Fibroblast of lung (primary cell): Measurements from ENCODE around the gene SLC6A12. TPM values are rescaled to one million over a fixed set of nuclear protein-coding genes. Genes with fewer than 3 reads are reported as not detected.

ENCODE experiments used
- DNase-seq, 2 donors: peaks; one replicate each; pipeline versions ENCODE4 v3.0.0 to v3.0.0-alpha.2; 2010; ENCODE audit warnings: low read depth in 2 of 2
- H2AFZ ChIP-seq: 2 replicates; pipeline ENCODE4 v1.5.1; 2012; ENCODE audit warnings: low read length, control low read depth, inconsistent platforms
- H3K27ac ChIP-seq: 2 replicates; pipeline ENCODE4 v1.5.1; 2011; ENCODE audit warnings: low read length, control low read depth; ENCODE audit not compliant: insufficient read depth
- H3K27me3 ChIP-seq: 2 replicates; pipeline ENCODE4 v1.5.1; 2011; ENCODE audit warnings: mild to moderate bottlenecking, low read length; ENCODE audit not compliant: control insufficient read depth, insufficient read depth
- H3K36me3 ChIP-seq: 2 replicates; pipeline ENCODE4 v1.5.1; 2011; ENCODE audit warnings: low read length; ENCODE audit not compliant: control insufficient read depth, insufficient read depth
- H3K4me1 ChIP-seq: 2 replicates; pipeline ENCODE4 v1.5.1; 2011; ENCODE audit warnings: low read length; ENCODE audit not compliant: control insufficient read depth, insufficient read depth; ENCODE audit errors: extremely low read depth
- H3K4me2 ChIP-seq: 2 replicates; pipeline ENCODE4 v1.5.1; 2011; ENCODE audit warnings: low read length, control low read depth; ENCODE audit not compliant: insufficient read depth; ENCODE audit errors: extremely low read depth
- H3K4me3 ChIP-seq, 4 experiments: fragments of 200-600 bp in 1 of 4; sonication (generic) in 1 of 4; replicated peaks in 1 of 4; 2 replicates each; pipeline ENCODE4 v1.5.1; 2011 to 2016; ENCODE audit warnings: low read length in 4 of 4, low read depth in 3 of 4, mild to moderate bottlenecking in 3 of 4, control low read depth in 2 of 4, inconsistent platforms in 1 of 4, mixed read lengths in 1 of 4; ENCODE audit not compliant: insufficient read depth in 1 of 4; ENCODE audit errors: control extremely low read depth in 1 of 4
- H3K79me2 ChIP-seq: 2 replicates; pipeline ENCODE4 v1.5.1; 2012; ENCODE audit warnings: mild to moderate bottlenecking, low read length, inconsistent platforms; ENCODE audit not compliant: control insufficient read depth, insufficient read depth
- H3K9ac ChIP-seq: 2 replicates; pipeline ENCODE4 v1.5.1; 2011; ENCODE audit warnings: mild to moderate bottlenecking, low read length, control low read depth; ENCODE audit not compliant: insufficient read depth
- H3K9me3 ChIP-seq: 2 replicates; pipeline ENCODE4 v1.5.1; 2012; ENCODE audit warnings: low read depth, low read length; ENCODE audit not compliant: control insufficient read depth, insufficient read depth
- H4K20me1 ChIP-seq: 2 replicates; pipeline ENCODE4 v1.5.1; 2011; ENCODE audit warnings: low read length; ENCODE audit not compliant: control insufficient read depth, insufficient read depth; ENCODE audit errors: extremely low read depth
- EZH2 ChIP-seq: IDR thresholded peaks from 2 replicates; pipeline ENCODE4 v1.5.1; 2012; ENCODE audit warnings: low read length, control low read depth, mild to moderate bottlenecking; ENCODE audit errors: missing control alignments
- polyA plus RNA-seq, 2 donors: library from polyadenylated mRNA; depleted of rRNA in 1 of 2; stranded (reverse) in 1 of 2; unstranded in 1 of 2; fragments of >200 nt; gene quantifications; 2 replicates each; pipeline ENCODE4 v1.2.1, GENCODE V29; 2011 to 2012; ENCODE audit warnings: missing spikeins in 1 of 2
- total RNA-seq: library from RNA; depleted of rRNA; stranded (reverse); fragments of >200 nt; gene quantifications from 2 replicates; pipeline ENCODE4 v1.2.1, GENCODE V29; 2014
- TF ChIP-seq, protein P1 (sequence below), 2 donors: IDR thresholded peaks in 1 of 2; conservative IDR thresholded peaks in 1 of 2; 1 replicate in 1 of 2; 2 replicates in 1 of 2; pipeline ENCODE4 v1.5.1; 2011 to 2012; ENCODE audit warnings: low read length in 2 of 2, control low read depth in 1 of 2, inconsistent platforms in 1 of 2, low read depth in 1 of 2, mild to moderate bottlenecking in 1 of 2

The SLC6A12 gene
- total and polyA plus RNA-seq, 2 donors (not counting 1 experiment from before 2014, with no cell fraction given): not detected

DNA sequence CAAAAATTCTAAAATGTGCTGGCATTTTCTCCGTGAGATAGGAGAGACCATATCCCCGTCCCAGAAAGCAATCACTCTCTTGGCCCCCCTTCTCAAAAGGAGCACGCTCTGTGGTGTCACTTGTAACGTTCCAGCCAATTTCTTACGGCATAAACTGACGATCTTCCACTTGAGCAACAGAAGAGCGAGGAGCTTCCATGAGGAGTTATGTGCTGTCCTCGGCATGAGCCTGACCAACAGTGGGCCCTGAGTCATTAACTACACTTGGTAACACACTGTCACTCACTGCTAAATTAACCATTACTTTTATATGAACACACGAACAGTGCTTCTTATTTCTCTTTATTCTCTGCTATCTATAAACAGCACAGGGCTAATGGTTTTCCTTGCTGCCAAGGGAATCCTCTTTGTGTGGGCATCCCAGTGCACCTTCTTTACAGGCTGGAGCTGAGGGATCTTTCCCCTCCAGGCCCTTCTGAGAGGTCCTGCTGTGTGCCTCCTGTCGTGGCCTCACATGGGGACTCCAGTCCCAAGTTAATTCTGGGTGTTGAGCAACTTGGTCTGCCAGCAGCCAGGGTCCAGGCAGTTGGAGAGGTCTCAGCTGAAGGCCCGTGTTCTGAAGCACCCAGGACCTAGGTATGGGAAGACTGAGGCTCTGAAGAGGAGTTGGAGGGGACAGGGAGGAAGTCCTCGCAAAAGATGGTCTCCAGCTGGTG lies 39.3 kb upstream of the SLC6A12 start:
- no peak overlapping the region for H3K4me3 ChIP-seq
- no peaks in the 10 kb centered on the region for H4K20me1 ChIP-seq
- H2AFZ ChIP-seq: no peak overlapping the region
- H3K4me1 ChIP-seq: no peaks in the 10 kb centered on the region
- H3K9ac ChIP-seq: no peak overlapping the region
- H3K27ac ChIP-seq: no peak overlapping the region
- DNase-seq: no peak
- TF ChIP-seq, protein P1, sequence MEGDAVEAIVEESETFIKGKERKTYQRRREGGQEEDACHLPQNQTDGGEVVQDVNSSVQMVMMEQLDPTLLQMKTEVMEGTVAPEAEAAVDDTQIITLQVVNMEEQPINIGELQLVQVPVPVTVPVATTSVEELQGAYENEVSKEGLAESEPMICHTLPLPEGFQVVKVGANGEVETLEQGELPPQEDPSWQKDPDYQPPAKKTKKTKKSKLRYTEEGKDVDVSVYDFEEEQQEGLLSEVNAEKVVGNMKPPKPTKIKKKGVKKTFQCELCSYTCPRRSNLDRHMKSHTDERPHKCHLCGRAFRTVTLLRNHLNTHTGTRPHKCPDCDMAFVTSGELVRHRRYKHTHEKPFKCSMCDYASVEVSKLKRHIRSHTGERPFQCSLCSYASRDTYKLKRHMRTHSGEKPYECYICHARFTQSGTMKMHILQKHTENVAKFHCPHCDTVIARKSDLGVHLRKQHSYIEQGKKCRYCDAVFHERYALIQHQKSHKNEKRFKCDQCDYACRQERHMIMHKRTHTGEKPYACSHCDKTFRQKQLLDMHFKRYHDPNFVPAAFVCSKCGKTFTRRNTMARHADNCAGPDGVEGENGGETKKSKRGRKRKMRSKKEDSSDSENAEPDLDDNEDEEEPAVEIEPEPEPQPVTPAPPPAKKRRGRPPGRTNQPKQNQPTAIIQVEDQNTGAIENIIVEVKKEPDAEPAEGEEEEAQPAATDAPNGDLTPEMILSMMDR (conservative IDR thresholded peaks at IDR 0.05 in 1 of 2, IDR thresholded peaks at IDR 0.05 in 1 of 2; ENCODE audit: low read depth in 1 of 2, low read length in 2 of 2): no peak
- no peak for TF ChIP-seq EZH2
- H3K9me3 ChIP-seq: no peaks in the 10 kb centered on the region
- no peak overlapping the region for H3K4me2 ChIP-seq
- peaks cover 11% of the 10 kb centered on the region for H3K27me3 ChIP-seq
- H3K36me3 ChIP-seq: no peaks in the 10 kb centered on the region
- H3K79me2 ChIP-seq: no peaks in the 10 kb centered on the region

DNA sequence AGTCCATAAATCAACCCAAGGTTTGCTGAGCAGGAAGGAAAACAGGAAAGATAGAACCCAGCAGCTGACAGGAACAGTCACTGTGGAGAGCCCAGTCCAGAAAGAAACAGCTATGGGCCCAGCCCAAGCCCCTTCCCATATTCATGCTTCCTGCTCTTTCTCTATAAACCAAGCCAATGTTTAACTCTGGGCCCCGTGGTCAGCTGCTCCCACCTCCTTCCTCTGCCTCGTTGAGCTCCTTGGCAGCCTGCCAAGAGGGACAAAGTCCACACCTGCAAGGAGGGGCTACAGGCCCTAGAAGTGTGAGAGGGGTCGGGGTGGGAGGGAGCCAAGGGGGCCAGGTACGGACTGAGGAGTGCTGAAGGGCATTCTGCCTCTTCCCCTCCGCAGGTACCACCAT lies 38.7 kb upstream of the SLC6A12 start:
- no peak overlapping the region for H3K9ac ChIP-seq
- H3K4me2 ChIP-seq: no peak overlapping the region
- no peak overlapping the region for H3K27ac ChIP-seq
- no peak overlapping the region for H3K4me3 ChIP-seq
- no peaks in the 10 kb centered on the region for H3K36me3 ChIP-seq
- H3K9me3 ChIP-seq: no peaks in the 10 kb centered on the region
- TF ChIP-seq, protein P1 (conservative IDR thresholded peaks at IDR 0.05 in 1 of 2, IDR thresholded peaks at IDR 0.05 in 1 of 2; ENCODE audit: low read depth in 1 of 2, low read length in 2 of 2): no peak
- TF ChIP-seq EZH2: no peak
- H3K4me1 ChIP-seq: no peaks in the 10 kb centered on the region
- H4K20me1 ChIP-seq: no peaks in the 10 kb centered on the region
- no peak overlapping the region for H2AFZ ChIP-seq
- peaks cover 11% of the 10 kb centered on the region for H3K27me3 ChIP-seq
- DNase-seq: no peak
- no peaks in the 10 kb centered on the region for H3K79me2 ChIP-seq

DNA sequence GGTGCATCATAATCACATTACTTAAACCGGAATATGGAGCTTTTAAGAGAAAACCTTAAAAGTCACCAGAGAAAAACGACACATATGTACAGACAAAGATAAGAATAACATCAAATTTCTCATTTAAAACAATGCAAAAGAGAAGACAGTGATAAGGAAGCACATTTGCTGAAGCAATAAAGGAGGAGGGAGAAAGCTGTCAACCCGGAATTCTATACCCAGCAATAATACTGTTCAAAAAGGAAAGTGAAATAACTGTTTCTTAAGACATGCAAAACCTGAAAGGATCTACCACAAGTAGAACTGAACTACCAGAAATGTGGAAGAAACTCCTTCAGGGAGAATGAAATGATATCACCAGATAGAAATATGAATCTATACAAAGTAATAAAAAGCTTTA lies 33.3 kb upstream of the SLC6A12 start:
- H4K20me1 ChIP-seq: no peaks in the 10 kb centered on the region
- no peaks in the 10 kb centered on the region for H3K79me2 ChIP-seq
- H2AFZ ChIP-seq: no peak overlapping the region
- no peaks in the 10 kb centered on the region for H3K4me1 ChIP-seq
- H3K4me3 ChIP-seq: no peak overlapping the region
- no peak overlapping the region for H3K4me2 ChIP-seq
- H3K36me3 ChIP-seq: no peaks in the 10 kb centered on the region
- H3K9me3 ChIP-seq: no peaks in the 10 kb centered on the region
- peaks cover 3% of the 10 kb centered on the region for H3K27me3 ChIP-seq
- TF ChIP-seq, protein P1 (conservative IDR thresholded peaks at IDR 0.05 in 1 of 2, IDR thresholded peaks at IDR 0.05 in 1 of 2; ENCODE audit: low read depth in 1 of 2, low read length in 2 of 2): no peak
- no peak for TF ChIP-seq EZH2
- DNase-seq: no peak
- no peak overlapping the region for H3K27ac ChIP-seq
- no peak overlapping the region for H3K9ac ChIP-seq
